HG03558 (cell line): ENCODE measurements around the gene MARCHF10.
"Not testable (repeated sequence)": the region's sequence is repeated elsewhere in the genome, so short reads cannot be mapped to it uniquely, and the experiment has no call there.

Experiments
- ATAC-seq: cut with Tn5 transposase; IDR thresholded peaks from one replicate; pipeline ENCODE4 v1.9.1; 2021; ENCODE audit warnings: moderate number of reproducible peaks; ENCODE audit not compliant: unreplicated experiment; ENCODE audit errors: extremely low read depth

Gene MARCHF10

GRCh38 chr17:62791235-62791734 is 16.8 kb downstream of the MARCHF10 start:
- ATAC-seq: no peak

- no peak for ATAC-seq
Measured at GRCh38 chr17:62790564-62790986, 17.5 kb downstream of the MARCHF10 start.

GRCh38 chr17:62787366-62787765 is 20.7 kb downstream of the MARCHF10 start:
- no peak for ATAC-seq

GRCh38 chr17:62786646-62787045 is 21.5 kb downstream of the MARCHF10 start:
- ATAC-seq: no peak

- not testable (repeated sequence) for ATAC-seq
Measured at GRCh38 chr17:62785983-62786382, 22.1 kb downstream of the MARCHF10 start.

- no peak for ATAC-seq
Measured at GRCh38 chr17:62782730-62783270, 25.3 kb downstream of the MARCHF10 start.

- ATAC-seq: no peak
Measured at GRCh38 chr17:62781831-62782251, 26.3 kb downstream of the MARCHF10 start.

GRCh38 chr17:62781356-62781755 is 26.8 kb downstream of the MARCHF10 start:
- ATAC-seq: no peak

- no peak for ATAC-seq
Measured at GRCh38 chr17:62780951-62781350, 27.2 kb downstream of the MARCHF10 start.

GRCh38 chr17:62780269-62780668 is 27.8 kb downstream of the MARCHF10 start:
- no peak for ATAC-seq

- no peak for ATAC-seq
Measured at GRCh38 chr17:62778990-62779681, 29.0 kb downstream of the MARCHF10 start.

- ATAC-seq: no peak
Measured at GRCh38 chr17:62775876-62776275, 32.2 kb downstream of the MARCHF10 start.

GRCh38 chr17:62774338-62774737 is 33.8 kb downstream of the MARCHF10 start:
- no peak for ATAC-seq

GRCh38 chr17:62767997-62768396 is 40.1 kb downstream of the MARCHF10 start:
- no peak for ATAC-seq

GRCh38 chr17:62765351-62765750 is 42.8 kb downstream of the MARCHF10 start:
- no peak for ATAC-seq

- no peak for ATAC-seq
Measured at GRCh38 chr17:62763891-62764600, 44.1 kb downstream of the MARCHF10 start.

GRCh38 chr17:62761884-62762283 is 46.2 kb downstream of the MARCHF10 start:
- ATAC-seq: no peak

GRCh38 chr17:62760945-62761267 is 47.2 kb downstream of the MARCHF10 start:
- ATAC-seq: no peak

GRCh38 chr17:62760059-62760944 is 47.8 kb downstream of the MARCHF10 start:
- ATAC-seq: no peak

GRCh38 chr17:62757500-62757951 is 50.6 kb downstream of the MARCHF10 start:
- ATAC-seq: no peak
